DLD1 (cell line): ENCODE data around the gene GEMIN4.

Experiments used
- in situ Hi-C: cut with HindIII; loops from 2 replicates; pipeline ENCODE4 v1.10.0; 2017; ENCODE audit warnings: low sequenced_read_pairs

GEMIN4 gene

DNA sequence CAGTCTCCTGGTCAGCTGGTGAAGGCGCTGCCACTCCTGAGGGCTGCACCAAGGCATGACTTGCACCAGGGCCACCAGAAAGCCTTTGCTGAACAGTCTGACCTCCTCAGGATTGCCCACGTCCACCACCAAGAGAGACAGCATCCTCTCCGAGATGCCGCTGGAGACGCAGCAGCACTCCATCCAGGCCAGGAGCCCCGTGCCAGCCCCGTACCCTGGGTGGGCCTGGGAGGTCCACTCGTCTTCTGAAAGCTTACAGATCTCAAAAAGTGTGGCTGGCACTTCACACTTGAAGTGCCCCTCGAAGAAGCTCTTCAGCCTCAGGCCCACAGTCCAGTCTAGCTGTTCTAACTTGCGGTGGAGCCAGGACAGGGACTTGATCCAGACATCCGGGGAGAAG lies 6.7 kb downstream of the GEMIN4 start:
- in situ Hi-C loops, result no loop called here

DNA sequence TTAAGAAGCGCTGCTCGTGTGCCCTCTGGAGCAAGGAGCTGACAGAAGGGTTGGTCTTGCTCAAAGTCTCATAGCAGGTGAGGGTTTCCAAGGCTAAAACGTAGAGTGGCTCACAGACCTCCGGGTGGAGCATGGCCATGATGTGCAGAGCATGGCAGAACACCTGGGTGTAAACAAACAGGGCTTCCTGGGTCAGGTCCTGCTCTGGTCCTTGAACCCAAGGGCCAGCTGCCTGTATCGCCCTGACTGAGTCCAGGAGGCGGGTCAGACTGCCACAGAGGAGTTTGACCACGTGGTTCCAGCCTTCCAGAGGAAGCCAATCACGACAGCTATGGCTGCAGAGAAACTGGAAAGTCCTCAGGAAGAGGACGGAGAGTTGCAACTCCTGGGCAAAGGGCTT lies 7.1 kb downstream of the GEMIN4 start:
- in situ Hi-C loops, result no loop called here

DNA sequence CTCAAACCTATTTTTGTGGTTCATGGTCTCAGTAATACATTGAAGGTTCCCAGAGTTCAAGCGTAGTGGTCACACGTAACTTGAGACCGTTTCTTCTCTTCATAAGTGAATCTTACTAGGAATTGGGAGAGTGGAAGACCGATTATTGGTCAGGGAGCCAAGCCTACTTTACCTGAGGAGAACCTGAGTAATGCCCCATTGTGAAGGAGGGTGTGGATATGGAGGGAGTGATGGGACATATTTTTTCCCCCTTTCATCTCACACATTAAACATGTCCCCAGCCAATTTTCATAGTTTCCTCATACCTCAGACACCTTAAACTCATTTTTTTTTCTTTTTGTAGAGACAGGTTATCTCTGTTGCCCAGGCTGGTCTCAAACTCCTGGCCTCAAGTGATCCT lies 8.9 kb downstream of the GEMIN4 start:
- in situ Hi-C loops, result no loop called here

DNA sequence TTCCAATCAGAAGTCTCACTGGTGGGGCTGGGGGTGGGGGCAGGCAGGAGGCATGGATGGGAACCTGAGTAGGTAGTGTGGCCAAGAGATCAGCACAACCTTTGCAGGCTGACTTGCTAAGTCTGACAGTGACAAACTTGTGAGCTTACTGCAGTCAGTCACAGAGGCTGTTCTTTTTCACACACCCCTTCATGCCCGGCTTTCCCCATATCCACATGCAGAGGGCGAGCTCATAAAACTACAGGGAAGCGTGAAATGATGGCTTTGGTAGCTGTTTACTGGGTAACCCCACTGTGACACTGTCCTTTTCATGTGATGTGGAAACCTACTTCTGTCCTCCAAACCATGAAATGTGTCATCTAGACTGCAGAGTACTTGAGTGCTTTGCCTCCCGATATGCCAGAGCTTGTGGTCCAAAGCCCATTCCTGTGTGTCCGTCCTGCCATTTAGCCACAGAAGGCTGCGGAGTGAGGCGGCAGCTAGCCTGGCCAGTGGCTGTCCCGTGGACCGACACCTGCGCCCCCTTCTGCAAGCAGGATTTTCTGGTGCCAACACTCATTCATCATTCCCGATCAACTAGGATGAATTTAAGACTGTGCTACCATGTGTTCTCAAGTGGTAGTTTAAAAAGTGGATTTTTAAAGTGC lies 9.8 kb downstream of the GEMIN4 start:
- in situ Hi-C loops, result no loop called here

DNA sequence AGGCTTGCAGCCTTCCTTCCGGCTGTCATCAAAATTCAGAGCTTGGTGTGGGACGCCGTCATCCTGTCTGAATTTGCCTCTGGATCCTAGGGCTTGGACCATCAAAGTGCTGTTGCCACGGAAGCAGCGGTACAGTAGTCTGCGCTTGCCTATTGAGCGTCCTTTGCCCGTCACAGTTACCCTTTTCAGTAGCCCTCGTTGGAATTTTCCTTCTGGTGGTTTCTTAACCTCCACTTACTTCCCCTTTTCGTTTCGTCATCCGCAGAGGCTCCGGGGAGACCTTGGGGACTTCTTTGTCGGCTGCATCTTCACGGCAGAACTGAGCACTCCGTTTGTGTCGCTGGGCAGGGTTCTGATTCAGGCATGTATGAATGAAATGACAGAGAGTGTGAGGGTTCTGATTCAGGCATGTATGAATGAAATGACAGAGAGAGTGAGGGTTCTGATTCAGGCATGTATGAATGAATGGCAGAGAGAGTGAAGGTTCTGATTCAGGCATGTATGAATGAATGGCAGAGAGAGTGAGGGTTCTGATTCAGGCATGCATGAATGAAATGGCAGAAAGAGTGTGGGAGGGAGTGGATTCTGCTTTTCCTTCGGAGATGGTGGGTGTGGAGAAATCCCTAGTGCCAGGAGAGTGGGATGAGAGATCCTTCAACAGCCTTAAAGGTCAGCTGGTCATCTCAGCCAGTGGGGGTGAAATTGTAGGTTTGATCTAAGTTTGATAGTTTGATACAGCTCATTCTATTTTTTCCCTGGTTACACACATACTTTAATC lies 11.6 kb downstream of the GEMIN4 start:
- in situ Hi-C loops, result no loop called here

DNA sequence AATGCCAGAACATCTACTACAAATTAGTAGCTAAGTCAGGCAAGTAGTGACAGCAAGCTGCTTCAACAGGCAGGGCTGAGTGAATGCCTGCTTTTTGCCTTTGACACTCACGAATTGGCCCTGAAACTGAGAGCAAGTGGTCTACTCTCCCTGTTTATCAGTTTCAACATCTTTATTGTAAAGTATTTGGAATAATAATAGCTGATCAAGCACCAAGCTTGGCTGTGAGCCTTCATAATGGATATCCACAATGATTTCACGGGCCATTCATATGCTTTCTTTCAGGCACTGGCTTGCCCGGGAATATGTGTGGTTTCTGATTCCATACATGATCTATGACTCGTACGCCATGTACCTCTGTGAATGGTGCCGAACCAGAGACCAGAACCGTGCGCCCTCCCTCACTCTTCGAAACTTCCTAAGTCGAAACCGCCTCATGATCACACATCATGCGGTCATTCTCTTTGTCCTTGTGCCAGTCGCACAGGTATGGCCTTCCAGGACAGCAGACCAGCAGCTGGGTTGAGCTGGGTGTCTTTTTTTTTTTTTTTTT lies 14.4 kb downstream of the GEMIN4 start:
- in situ Hi-C loops, result no loop called here

DNA sequence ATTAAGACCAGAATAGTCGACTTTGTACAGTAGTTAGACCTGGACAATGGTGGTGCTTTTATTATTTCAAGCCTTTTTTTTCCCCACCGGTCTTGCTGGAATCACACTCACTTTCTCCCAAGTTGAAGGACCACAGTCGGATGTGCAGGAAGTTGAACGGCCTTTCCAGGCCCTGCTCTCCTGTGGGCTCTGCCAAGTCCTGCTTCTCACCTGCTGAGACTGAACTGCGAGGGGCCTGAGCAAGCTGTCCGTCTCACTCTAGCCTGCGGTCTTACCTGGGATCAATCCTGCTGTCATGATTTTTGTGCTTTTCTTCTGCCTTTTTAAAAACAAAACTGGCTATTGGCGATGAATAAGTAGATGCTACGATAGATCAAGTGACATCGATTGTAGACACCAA lies 18.3 kb downstream of the GEMIN4 start:
- in situ Hi-C loops, result no loop called here

DNA sequence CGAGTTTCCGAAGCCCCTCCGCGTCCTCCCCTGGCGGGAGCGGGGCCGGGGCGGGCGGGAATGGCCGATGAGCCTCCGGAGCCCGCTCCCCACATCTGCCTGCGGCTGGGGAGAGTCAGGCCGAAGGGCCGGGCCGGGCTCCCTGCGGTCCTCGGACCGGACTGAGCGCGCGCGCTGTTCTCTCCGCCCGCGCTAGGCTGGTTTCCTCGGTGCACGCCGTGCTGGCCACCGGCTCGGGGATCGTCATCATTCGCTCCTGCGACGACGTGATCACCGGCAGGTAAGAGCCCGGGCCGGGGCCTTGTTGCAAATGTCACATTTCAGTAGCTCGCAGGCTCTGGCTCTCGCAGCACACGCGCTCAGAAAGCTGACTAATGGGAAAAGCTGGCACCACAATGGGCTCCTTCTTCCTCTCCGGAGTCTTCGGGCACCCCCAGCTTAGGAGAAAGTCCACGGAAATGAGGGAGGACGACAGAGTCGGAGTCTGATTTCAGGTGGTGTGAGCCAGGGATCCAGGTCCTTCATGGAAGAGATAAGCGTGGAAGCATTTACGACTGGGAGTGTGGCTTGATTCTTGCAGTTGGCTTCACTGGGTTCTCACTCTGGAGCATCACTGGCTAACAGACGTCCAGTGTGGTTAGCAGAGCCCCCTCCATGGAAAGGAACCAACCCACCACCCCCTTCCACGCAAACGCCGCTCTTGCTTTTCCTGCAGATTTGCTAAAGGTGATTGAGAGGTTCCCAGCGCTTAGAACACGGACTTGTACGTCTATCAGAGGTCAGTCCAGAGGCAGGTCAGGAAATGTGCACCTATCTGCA lies 19.0 kb downstream of the GEMIN4 start:
- in situ Hi-C loops, result no loop called here

DNA sequence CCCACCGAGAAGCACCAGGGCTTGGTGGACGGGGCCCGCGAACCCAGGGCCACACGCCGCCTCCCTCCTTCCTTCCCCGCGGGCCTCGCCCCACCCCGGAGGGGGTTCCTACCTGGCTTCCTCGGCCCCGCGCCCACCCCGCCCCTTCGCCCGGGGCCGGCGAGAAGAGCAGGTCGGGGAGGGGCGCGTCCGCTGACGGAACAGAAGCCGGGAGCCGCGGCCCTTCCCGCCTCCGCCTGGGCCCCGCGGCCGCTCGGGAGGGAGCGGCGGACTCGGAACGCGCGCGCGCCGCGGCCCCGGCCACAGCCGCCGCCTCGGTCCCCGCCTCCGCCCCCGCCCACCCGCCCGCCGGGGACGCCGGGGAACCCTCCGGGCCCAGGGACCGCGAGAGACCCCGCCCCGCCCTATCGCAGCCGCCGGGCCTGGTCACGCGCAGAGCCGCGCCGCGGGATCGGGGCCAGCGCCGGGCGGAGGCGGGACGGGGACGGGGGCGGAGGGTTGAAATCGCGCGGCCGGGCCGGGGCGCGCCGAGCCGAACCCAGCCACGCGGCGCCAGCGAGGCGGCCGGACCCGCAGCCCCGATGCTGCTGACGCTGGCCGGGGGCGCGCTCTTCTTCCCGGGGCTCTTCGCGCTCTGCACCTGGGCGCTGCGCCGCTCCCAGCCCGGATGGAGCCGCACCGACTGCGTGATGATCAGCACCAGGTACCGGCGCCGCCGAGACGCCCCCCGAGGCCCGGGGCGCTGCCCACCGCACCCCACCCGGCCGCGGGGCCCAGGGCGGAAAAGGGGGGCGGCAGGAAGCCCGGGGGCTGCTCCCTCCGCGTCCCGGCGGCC lies 19.8 kb downstream of the GEMIN4 start, which contains the start of gene TLCD3A:
TLCD3A (plus strand) TSS at position 530 of the 835 bp plus-strand sequence; CDS start at position 582, 52 bp downstream.
- in situ Hi-C loops, result no loop called here

DNA sequence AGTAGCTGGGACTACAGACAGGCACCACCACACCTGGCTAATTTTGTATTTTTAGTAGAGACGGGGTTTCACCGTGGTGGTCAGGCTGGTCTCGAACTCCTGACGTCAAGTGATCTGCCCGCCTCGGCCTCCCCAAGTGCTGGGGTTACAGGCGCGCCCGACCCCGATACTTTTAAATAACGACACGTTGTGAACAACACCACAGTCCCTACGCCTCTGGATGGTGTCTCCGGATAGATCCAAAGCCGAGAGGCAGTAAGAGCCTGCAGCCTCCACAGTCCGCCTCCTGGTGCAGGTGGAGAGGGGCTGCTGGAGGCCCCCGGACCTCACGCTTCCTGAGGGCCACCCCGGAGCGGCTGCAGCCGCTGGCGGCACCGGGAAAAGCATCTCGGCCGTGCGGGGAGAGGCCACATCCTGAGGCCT lies 20.4 kb downstream of the GEMIN4 start:
- in situ Hi-C loops, result no loop called here

DNA sequence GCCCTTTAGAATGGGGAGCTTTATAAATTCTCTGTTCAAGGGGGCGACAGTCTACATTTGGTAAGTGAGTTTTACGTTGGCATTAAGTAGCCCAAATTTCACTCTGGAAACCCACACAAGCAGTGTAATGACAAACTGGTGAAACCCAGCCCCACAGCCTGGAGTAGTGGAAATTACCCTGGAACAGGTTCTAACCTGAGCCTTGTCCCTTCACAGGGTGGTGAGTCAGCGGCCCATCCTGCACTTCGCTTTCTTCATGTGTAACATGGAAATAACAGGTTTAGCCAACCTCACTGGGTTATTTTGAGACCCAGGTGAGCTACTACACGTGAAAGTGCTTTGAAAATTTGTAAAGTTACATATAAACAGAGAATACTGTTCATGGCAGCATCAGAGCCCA lies 23.2 kb downstream of the GEMIN4 start:
- in situ Hi-C loops, result no loop called here

DNA sequence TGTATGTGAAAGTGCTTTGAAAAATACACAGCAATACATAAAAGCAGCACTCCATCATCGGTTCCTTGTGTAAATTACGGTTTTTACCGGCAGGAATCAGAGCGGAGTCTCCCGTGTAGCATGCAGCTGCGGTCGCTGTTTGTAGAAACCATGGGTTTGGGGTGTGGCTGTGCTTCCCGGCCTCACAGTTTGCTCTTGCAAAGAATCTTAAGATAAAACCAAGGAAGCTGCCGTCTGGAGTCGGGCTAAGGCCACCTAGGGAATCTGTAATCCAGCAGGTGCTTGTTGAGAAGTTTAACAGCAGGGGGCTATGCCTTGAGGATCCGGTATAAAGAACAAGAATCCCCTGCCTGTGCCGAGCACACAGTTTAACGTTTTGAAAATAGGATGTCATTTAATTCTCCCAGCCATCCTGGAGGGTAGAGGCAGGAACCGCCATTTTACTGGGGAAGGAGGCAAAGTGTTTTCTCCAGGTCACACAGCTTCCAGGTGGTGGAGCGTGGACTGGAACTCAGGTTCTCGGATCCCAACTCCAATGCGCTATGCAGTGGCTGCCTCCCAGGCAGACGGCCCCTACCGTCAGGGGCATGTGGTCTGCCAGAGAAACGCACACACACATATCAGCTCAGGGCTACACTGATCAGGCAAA lies 25.7 kb downstream of the GEMIN4 start:
- in situ Hi-C loops, result no loop called here

DNA sequence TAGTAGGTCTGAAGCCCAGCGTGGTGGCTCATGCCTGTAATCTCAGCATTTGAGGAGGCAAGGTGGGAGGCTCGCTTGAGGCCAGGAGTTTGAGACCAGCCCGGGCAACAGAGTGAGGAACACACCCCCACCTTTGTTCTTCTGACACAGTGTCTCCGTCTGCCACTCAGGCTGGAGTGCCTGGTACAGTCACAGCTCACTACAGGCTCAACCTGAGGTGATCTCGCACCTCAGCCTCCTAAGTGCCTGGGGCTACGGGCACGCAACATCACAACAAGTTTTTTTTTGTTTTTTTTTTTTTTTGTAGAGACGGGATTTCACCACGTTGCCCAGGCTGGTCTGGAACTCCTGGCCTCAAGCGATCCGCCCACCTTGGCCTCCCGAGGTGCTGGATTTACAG lies 26.3 kb downstream of the GEMIN4 start:
- in situ Hi-C loops, result no loop called here

DNA sequence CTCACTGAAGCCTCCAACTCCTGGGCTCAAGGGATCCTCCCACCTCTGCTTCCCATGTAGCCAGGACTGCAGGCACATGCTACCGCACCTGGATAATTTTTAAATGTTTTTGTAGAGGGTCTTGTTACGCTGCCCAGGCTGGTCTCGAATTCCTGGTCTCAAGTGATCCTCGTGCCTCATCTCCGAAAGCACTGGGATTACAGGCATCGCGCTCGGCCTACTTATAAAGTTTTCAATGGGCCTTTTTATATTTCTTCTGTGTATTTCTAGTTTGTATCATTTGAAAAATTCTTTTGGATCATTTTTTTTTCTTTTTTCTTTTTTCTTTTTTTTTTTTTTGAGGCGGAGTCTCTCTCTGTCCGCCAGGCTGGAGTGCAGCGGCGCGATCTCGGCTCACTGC lies 27.0 kb downstream of the GEMIN4 start:
- in situ Hi-C loops, result no loop called here

DNA sequence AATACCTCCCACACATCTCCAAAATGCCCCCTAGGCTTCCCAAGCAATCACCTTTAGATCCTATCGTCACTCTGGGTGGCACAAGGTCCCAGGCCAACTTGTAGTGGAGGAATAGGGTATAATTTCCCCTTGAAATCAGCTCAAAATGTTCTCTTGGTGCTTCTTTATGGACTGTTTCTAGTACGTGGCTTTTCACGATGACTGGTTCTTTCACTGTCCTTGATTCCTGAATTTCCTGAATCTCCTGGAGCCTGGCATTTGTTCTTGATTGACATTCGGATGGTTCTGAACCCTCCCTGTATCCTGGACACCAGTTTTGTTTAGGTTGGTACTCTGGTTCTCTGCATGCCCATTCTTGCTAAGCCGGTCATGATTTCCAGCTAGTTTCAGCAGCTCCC lies 30.5 kb downstream of the GEMIN4 start:
- in situ Hi-C loops, result no loop called here

DNA sequence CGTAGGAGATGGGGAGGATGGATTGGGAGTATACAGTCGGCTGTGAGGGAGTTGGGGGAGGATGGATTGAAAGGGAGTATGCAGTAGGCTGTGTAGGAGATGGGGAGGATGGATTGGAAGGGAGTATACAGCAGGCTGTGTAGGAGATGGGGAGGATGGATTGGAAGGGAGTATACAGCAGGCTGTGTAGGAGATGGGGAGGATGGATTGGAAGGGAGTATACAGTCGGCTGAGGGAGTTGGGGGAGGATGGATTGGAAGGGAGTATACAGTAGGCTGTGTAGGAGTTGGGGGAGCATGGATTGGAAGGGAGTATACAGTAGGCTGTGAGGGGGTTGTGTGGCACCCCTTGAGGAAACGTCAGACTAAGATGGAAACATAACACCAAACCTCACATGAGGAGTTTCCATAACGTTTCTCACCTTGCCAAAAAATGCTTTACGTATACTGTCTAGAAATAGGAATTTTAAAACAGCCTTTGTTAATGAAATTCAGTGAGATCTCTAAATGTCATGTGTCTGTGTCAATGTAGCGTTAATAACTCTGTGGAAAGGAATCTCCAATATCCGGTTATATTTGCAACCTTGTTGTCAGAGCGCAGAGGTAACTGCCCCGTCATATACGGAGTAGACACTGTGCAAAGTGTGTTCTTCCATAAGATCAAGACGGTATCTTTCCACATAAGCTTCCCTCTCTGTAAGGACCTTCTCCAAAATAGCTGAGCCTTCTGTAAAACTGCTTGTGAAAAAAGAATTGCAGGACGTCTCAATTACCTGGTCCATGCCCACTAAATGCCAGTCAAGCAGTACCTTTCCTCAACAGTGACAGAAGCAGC lies 31.1 kb downstream of the GEMIN4 start:
- in situ Hi-C loops, result no loop called here

DNA sequence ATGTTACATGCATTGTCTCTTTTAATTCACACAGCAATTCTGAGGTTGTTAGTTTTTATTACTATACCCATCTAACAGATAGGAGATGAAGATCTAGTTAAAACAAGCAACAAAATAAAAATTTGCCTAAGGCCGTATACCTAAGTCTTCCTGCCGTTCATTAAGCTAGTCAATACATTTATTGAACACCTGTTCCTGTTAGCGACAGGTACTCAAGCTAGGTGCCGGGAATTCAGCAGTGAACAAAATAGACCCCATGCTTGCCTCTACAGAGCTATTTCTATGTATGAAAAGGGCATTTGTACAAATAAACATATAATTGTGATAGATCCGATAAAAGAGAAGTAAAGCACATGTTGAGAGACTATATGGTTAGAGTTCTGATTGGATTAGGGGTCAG lies 34.0 kb downstream of the GEMIN4 start:
- in situ Hi-C loops, result no loop called here

DNA sequence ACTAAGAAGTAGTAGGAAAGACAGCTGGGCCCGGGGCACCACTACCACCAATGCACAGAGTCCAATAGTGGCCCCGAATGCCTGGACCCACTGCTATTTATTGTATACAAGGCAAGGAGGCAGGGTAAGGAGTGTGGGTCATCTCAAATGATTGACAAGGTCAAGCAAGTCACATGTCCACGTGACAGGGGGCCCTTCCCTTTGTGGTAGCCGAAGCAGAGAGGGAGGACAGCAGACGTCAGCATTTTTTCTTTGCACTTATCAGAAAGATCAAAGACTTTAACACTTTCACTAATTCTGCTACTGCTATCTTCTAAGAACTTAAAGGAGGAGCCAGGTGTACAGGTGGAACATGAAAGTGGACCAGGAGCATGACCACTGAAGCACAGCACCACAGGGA lies 43.9 kb downstream of the GEMIN4 start:
- in situ Hi-C loops, result no loop called here

DNA sequence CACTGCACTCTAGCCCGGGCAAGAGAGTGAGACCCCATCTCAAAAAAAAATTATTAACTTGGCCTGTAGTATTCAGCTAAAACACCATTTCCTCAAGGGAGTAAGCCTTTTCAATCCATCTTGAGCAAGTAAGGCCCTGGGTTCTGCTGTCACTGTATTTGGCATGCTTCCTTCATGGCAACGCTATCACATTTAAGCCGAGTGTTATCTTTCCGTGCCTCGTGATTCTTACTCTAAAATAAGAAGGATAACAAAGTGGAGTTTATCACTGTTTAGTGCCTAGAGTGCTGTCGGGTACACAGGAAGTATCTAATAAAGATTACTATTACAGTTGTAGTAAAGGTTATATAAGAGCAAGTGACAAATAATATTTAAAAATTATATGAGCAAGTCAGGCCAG lies 46.2 kb downstream of the GEMIN4 start:
- in situ Hi-C loops, result no loop called here
